Chondrocyte (in vitro differentiated cells): Measurements from ENCODE around the gene SMG9. TPM values are rescaled to one million over a fixed set of nuclear protein-coding genes. Genes with fewer than 3 reads are reported as not detected.

Source experiments
- DNase-seq: peaks from one replicate; pipeline ENCODE4 v3.0.0; 2021; ENCODE audit warnings: mixed read lengths, low spot score
- H3K27ac Mint-ChIP-seq: one replicate; pipeline ENCODE4 v1.8.0; 2021; ENCODE audit warnings: mild to moderate bottlenecking, moderate library complexity, mixed read lengths; ENCODE audit not compliant: unreplicated experiment
- H3K27me3 Mint-ChIP-seq: 2 replicates; pipeline ENCODE4 v1.8.0; 2021; ENCODE audit warnings: low read depth, mixed read lengths
- H3K36me3 Mint-ChIP-seq: 2 replicates; pipeline ENCODE4 v1.8.0; 2021; ENCODE audit warnings: low read depth, mixed read lengths
- H3K4me1 Mint-ChIP-seq: 2 replicates; pipeline ENCODE4 v1.8.0; 2021; ENCODE audit warnings: low read depth, mild to moderate bottlenecking, mixed read lengths
- H3K4me3 Mint-ChIP-seq: one replicate; pipeline ENCODE4 v1.8.0; 2021; ENCODE audit warnings: mild to moderate bottlenecking, moderate library complexity, mixed read lengths; ENCODE audit not compliant: unreplicated experiment
- H3K9me3 Mint-ChIP-seq: 2 replicates; pipeline ENCODE4 v1.8.0; 2021; ENCODE audit warnings: low read depth, mixed read lengths
- total RNA-seq: library from RNA; stranded (reverse); gene quantifications from 3 replicates; pipeline ENCODE4 v1.2.1, GENCODE V29; 2021
- TF ChIP-seq, protein P1 (sequence below): fragments of 200-600 bp; sonication (generic); IDR thresholded peaks from 2 replicates; pipeline ENCODE4 v1.5.0; 2021; ENCODE audit warnings: antibody characterized with exemption, mild to moderate bottlenecking, moderate library complexity

The SMG9 gene
- total RNA-seq, 1 donor from 2014 or later: 46.9 TPM

DNA sequence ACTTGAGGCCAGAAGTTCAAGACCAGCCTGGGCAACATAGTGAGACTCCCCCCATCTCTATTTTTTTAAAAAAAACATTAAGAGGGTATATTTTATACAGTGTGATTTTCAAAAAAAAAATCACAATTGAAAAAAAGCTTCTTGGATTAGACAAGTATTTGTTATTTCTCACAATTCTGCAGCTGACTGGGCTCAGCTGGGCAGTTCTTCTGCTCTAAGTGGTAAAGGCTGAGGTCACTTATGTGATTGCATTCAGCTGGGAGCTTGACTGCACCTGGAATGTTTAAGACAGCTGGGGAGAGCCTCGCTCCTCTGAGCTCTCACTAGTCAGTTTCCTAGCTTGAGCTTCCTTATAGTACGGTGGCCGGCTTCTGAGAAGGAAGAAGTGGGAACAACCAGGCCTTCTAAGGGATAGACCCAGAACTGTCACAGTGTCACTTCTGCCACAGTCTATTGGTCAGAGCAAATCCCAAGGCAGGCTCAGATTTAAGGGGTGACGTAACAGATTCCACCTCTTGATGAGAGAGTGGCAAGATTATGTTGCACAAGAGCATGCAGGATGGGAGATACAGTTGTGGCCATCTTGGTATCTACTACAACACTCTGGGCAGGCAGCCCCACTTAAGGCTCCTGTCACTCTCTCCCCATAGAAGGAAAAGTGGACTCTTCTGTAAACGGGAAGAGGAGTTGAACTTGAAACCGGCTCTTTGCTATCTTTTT lies 58.6 kb downstream of the SMG9 start:
- peaks cover 20% of the 10 kb centered on the region for H3K27me3 Mint-ChIP-seq
- no peak for DNase-seq
- peaks cover 8% of the 10 kb centered on the region for H3K4me1 Mint-ChIP-seq
- peaks cover 22% of the 10 kb centered on the region for H3K9me3 Mint-ChIP-seq
- peaks cover 4% of the 10 kb centered on the region for H3K36me3 Mint-ChIP-seq
- no peak overlapping the region for H3K27ac Mint-ChIP-seq
- TF ChIP-seq, protein P1, sequence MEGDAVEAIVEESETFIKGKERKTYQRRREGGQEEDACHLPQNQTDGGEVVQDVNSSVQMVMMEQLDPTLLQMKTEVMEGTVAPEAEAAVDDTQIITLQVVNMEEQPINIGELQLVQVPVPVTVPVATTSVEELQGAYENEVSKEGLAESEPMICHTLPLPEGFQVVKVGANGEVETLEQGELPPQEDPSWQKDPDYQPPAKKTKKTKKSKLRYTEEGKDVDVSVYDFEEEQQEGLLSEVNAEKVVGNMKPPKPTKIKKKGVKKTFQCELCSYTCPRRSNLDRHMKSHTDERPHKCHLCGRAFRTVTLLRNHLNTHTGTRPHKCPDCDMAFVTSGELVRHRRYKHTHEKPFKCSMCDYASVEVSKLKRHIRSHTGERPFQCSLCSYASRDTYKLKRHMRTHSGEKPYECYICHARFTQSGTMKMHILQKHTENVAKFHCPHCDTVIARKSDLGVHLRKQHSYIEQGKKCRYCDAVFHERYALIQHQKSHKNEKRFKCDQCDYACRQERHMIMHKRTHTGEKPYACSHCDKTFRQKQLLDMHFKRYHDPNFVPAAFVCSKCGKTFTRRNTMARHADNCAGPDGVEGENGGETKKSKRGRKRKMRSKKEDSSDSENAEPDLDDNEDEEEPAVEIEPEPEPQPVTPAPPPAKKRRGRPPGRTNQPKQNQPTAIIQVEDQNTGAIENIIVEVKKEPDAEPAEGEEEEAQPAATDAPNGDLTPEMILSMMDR: no peak
- H3K4me3 Mint-ChIP-seq: no peak overlapping the region

DNA sequence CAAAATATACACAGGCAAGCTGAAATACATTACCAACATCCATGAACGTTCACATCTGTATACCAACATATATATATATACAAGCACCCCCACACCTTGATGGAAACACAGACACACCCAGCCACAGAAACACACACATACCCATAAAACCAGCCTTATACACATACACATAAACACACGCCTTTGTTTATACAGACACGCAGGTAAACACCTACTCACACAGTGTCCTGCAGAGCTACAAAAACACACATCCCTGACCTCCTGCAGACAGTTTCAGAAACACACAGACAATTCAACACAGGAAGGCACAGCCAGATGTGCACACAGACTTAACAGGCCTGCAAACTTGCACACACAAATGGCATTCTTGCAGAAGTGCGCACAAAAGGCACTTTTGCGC lies 60.2 kb downstream of the SMG9 start:
- Mint-ChIP-seq H3K4me1 (peaks cover under 1% of the 10 kb centered on the region), H3K27ac (no peak overlapping the region), H3K27me3 (peaks cover 20% of the 10 kb centered on the region), H3K36me3 (peaks cover 4% of the 10 kb centered on the region), H3K9me3 (peaks cover 29% of the 10 kb centered on the region), H3K4me3 (no peak overlapping the region)
- TF ChIP-seq, protein P1: no peak
- no peak for DNase-seq

DNA sequence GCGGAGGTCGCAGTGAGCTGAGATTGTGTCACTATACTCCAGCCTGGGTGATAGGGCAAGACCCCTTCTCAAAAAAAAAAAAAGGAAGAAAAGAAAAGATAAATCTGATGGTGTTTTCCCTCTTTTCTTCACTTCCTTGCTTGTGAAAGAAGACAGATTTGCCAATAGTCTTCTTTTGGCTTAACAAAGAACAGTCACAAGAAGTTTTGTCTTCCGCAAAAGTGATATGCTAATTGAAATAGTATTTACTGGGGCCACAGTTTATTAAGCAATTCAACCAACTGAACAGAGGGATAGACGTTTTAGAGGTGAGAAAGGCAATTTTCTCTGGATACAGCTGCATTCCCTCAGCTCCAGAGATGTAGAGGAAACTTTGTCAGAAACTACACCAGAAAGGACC lies 61.9 kb downstream of the SMG9 start:
- H3K27me3 Mint-ChIP-seq: peaks cover 14% of the 10 kb centered on the region
- H3K36me3 Mint-ChIP-seq: peaks cover 4% of the 10 kb centered on the region
- no peak for DNase-seq

DNA sequence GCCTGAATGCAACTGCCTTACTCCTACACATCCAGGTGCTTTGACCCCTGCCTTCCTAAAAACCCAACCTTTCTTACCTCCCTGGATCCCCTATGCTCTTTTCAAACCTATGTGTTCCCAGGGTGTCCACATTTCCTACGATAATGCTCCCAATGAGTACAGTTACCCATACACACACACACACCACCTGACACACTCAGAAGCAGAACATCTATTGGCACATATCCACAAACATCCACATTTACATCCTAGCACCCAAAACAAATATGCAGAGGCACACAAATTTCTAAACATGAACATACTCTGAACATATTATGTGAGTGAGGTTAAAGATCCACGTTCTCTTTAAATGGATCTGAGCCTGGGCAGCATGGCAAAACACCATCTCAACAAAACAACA lies 62.4 kb downstream of the SMG9 start:
- TF ChIP-seq, protein P1: no peak
- peaks cover 4% of the 10 kb centered on the region for H3K36me3 Mint-ChIP-seq
- H3K4me3 Mint-ChIP-seq: no peak overlapping the region
- H3K4me1 Mint-ChIP-seq: no peaks in the 10 kb centered on the region
- peaks cover 29% of the 10 kb centered on the region for H3K9me3 Mint-ChIP-seq
- H3K27ac Mint-ChIP-seq: no peak overlapping the region
- peaks cover 11% of the 10 kb centered on the region for H3K27me3 Mint-ChIP-seq
- no peak for DNase-seq

More for the DNA sequence above, 61.9 kb downstream of the SMG9 start:
- H3K27ac Mint-ChIP-seq: no peak overlapping the region
- H3K4me3 Mint-ChIP-seq: no peak overlapping the region
- peaks cover 29% of the 10 kb centered on the region for H3K9me3 Mint-ChIP-seq
- H3K4me1 Mint-ChIP-seq: no peaks in the 10 kb centered on the region
- TF ChIP-seq, protein P1: no peak

DNA sequence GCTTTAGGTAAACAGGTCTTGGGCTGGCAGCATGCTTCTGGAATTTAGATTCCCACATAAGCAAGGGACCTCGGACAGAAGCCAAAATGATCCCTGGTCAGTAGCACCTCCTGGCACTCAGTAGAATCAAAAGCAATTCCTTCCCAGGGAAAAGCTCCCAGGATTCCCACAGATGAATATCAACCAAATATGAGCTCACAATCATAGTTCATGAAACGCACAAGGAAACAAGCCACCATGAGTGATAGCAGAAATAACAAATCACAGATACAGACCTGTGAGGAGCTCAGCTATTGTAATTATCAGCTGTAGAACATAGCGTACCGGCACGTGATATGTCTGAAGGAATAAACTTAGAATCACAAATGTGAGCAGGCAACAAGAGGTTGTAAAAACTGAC lies 63.0 kb downstream of the SMG9 start:
- H3K27me3 Mint-ChIP-seq: peaks cover 11% of the 10 kb centered on the region

More for the DNA sequence above, 63.0 kb downstream of the SMG9 start:
- Mint-ChIP-seq H3K36me3 (peaks cover 4% of the 10 kb centered on the region), H3K9me3 (peaks cover 29% of the 10 kb centered on the region), H3K4me1 (no peaks in the 10 kb centered on the region), H3K4me3 (no peak overlapping the region), H3K27ac (no peak overlapping the region)
- TF ChIP-seq, protein P1: no peak
- no peak for DNase-seq
